Measurements from ENCODE around the gene BTD. TPM values are rescaled to one million over a fixed set of nuclear protein-coding genes. Genes with fewer than 3 reads are reported as not detected.

BTD gene
- total RNA-seq, 1 experiment from 2014 or later: 7.7 TPM

GRCh38 chr3:15683253-15683652 is 81.7 kb downstream of the BTD start:
- TF ChIP-seq, protein P1, sequence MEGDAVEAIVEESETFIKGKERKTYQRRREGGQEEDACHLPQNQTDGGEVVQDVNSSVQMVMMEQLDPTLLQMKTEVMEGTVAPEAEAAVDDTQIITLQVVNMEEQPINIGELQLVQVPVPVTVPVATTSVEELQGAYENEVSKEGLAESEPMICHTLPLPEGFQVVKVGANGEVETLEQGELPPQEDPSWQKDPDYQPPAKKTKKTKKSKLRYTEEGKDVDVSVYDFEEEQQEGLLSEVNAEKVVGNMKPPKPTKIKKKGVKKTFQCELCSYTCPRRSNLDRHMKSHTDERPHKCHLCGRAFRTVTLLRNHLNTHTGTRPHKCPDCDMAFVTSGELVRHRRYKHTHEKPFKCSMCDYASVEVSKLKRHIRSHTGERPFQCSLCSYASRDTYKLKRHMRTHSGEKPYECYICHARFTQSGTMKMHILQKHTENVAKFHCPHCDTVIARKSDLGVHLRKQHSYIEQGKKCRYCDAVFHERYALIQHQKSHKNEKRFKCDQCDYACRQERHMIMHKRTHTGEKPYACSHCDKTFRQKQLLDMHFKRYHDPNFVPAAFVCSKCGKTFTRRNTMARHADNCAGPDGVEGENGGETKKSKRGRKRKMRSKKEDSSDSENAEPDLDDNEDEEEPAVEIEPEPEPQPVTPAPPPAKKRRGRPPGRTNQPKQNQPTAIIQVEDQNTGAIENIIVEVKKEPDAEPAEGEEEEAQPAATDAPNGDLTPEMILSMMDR (IDR thresholded peaks at IDR 0.05; ENCODE audit: unreplicated experiment): no peak
- Mint-ChIP-seq H3K27me3 (ENCODE audit: unreplicated experiment) (no peaks in the 10 kb centered on the region), H3K9me3 (ENCODE audit: low read depth, unreplicated experiment) (no peaks in the 10 kb centered on the region), H3K4me3 (ENCODE audit: low read depth, unreplicated experiment) (no peak overlapping the region), H3K27ac (ENCODE audit: unreplicated experiment) (no peak overlapping the region), H3K4me1 (ENCODE audit: low read depth, unreplicated experiment) (no peaks in the 10 kb centered on the region), H3K36me3 (ENCODE audit: insufficient read depth, unreplicated experiment) (peaks cover 5% of the 10 kb centered on the region)
- DNase-seq: no peak
- intact Hi-C loops (cut with micrococcal nuclease; ENCODE audit: unreplicated experiment): no loop called here
- no TSS peak for BruUV-seq (replicated peaks)
- CTCF ChIA-PET: no interaction called here

DNA sequence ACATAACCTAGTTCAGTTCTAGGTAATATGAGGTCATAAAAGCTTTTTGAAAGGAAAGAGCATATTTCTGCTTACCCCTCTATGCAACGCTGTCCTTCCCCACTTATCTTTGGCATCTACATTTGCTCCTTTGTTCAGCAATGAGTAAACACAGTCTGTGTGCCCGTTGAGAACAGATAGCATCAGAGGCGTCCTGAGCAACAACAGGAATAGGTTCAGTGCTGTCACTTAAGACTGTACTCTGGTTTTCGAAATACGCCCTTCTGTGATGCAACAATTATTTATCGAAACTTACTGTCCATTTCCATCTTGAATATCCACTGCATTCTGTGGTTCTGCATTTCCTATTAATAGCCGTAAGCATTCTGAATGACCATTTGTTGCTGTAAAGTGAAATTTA is 84.4 kb downstream of the BTD start:
- Mint-ChIP-seq H3K9me3 (ENCODE audit: low read depth, unreplicated experiment) (no peaks in the 10 kb centered on the region), H3K4me1 (ENCODE audit: low read depth, unreplicated experiment) (no peaks in the 10 kb centered on the region), H3K4me3 (ENCODE audit: low read depth, unreplicated experiment) (no peak overlapping the region), H3K36me3 (ENCODE audit: insufficient read depth, unreplicated experiment) (peaks cover 12% of the 10 kb centered on the region), H3K27ac (ENCODE audit: unreplicated experiment) (no peak overlapping the region), H3K27me3 (ENCODE audit: unreplicated experiment) (no peaks in the 10 kb centered on the region)
- intact Hi-C loops (cut with micrococcal nuclease; ENCODE audit: unreplicated experiment): no loop called here
- no peak for DNase-seq
- TF ChIP-seq, protein P1 (IDR thresholded peaks at IDR 0.05; ENCODE audit: unreplicated experiment): no peak
- CTCF ChIA-PET: no interaction called here
- BruUV-seq (replicated peaks): no TSS peak

GRCh38 chr3:15690230-15690629 is 88.7 kb downstream of the BTD start:
- Mint-ChIP-seq H3K4me1 (ENCODE audit: low read depth, unreplicated experiment) (no peaks in the 10 kb centered on the region), H3K36me3 (ENCODE audit: insufficient read depth, unreplicated experiment) (peaks cover 13% of the 10 kb centered on the region), H3K27me3 (ENCODE audit: unreplicated experiment) (no peaks in the 10 kb centered on the region), H3K9me3 (ENCODE audit: low read depth, unreplicated experiment) (no peaks in the 10 kb centered on the region), H3K4me3 (ENCODE audit: low read depth, unreplicated experiment) (no peak overlapping the region), H3K27ac (ENCODE audit: unreplicated experiment) (no peak overlapping the region)
- TF ChIP-seq, protein P1 (IDR thresholded peaks at IDR 0.05; ENCODE audit: unreplicated experiment): no peak
- intact Hi-C loops (cut with micrococcal nuclease; ENCODE audit: unreplicated experiment): no loop called here
- DNase-seq: no peak
- CTCF ChIA-PET: interaction anchor here (0.9 kb wide), 1 partner anchor 56 kb away, joined by 4 read pairs; no protein-coding TSS in a partner anchor
- no TSS peak for BruUV-seq (replicated peaks)

GRCh38 chr3:15690748-15691147 is 89.2 kb downstream of the BTD start:
- Mint-ChIP-seq H3K36me3 (ENCODE audit: insufficient read depth, unreplicated experiment) (peaks cover 13% of the 10 kb centered on the region), H3K9me3 (ENCODE audit: low read depth, unreplicated experiment) (no peaks in the 10 kb centered on the region), H3K27me3 (ENCODE audit: unreplicated experiment) (no peaks in the 10 kb centered on the region), H3K4me3 (ENCODE audit: low read depth, unreplicated experiment) (no peak overlapping the region), H3K4me1 (ENCODE audit: low read depth, unreplicated experiment) (no peaks in the 10 kb centered on the region), H3K27ac (ENCODE audit: unreplicated experiment) (no peak overlapping the region)
- TF ChIP-seq, protein P1 (IDR thresholded peaks at IDR 0.05; ENCODE audit: unreplicated experiment): no peak
- intact Hi-C loops (cut with micrococcal nuclease; ENCODE audit: unreplicated experiment): no loop called here
- DNase-seq: no peak
- CTCF ChIA-PET: interaction anchor here (0.8 to 0.9 kb wide), 2 partner anchors 56 to 95 kb away, joined by 3 to 4 read pairs; no protein-coding TSS in a partner anchor
- no TSS peak for BruUV-seq (replicated peaks)
